NCI-H69 (cell line): Measurements from ENCODE around the gene PTPRM.

Experiments
- DNase-seq: peaks from one replicate; lab custom pipeline; 2025; lab: John Stamatoyannopoulos, UW

Gene PTPRM

GRCh38 chr18:7671105-7671504, 104.0 kb downstream of the PTPRM start:
- DNase-seq = no peak

GRCh38 chr18:7676253-7676873, 109.2 kb downstream of the PTPRM start:
- no peak for DNase-seq

- no peak for DNase-seq
Measured at GRCh38 chr18:7677001-7677400, 109.9 kb downstream of the PTPRM start.

GRCh38 chr18:7677424-7677823, 110.3 kb downstream of the PTPRM start:
- no peak for DNase-seq

- no peak for DNase-seq
Measured at GRCh38 chr18:7678389-7678788, 111.3 kb downstream of the PTPRM start.

- no peak for DNase-seq
Measured at GRCh38 chr18:7678801-7679200, 111.7 kb downstream of the PTPRM start.

GRCh38 chr18:7681298-7681697, 114.2 kb downstream of the PTPRM start:
- no peak for DNase-seq

- no peak for DNase-seq
Measured at GRCh38 chr18:7682321-7682720, 115.2 kb downstream of the PTPRM start.

- DNase-seq = no peak
Measured at GRCh38 chr18:7683753-7684152, 116.6 kb downstream of the PTPRM start.

- no peak for DNase-seq
Measured at GRCh38 chr18:7684357-7684756, 117.2 kb downstream of the PTPRM start.

GRCh38 chr18:7684966-7685365, 117.8 kb downstream of the PTPRM start:
- DNase-seq = no peak

- no peak for DNase-seq
Measured at GRCh38 chr18:7686278-7686677, 119.2 kb downstream of the PTPRM start.

GRCh38 chr18:7688580-7688979, 121.5 kb downstream of the PTPRM start:
- no peak for DNase-seq

GRCh38 chr18:7691206-7691605, 124.1 kb downstream of the PTPRM start:
- DNase-seq = no peak

- peak; percentile 65 for DNase-seq
Measured at GRCh38 chr18:7696780-7697179, 129.7 kb downstream of the PTPRM start.

GRCh38 chr18:7697306-7697705, 130.2 kb downstream of the PTPRM start:
- DNase-seq = no peak

- DNase-seq = no peak
Measured at GRCh38 chr18:7711495-7711894, 144.4 kb downstream of the PTPRM start.

GRCh38 chr18:7720395-7720794, 153.3 kb downstream of the PTPRM start:
- DNase-seq = no peak

- DNase-seq = no peak
Measured at GRCh38 chr18:7721532-7721931, 154.4 kb downstream of the PTPRM start.

GRCh38 chr18:7722955-7723354, 155.8 kb downstream of the PTPRM start:
- no peak for DNase-seq

- DNase-seq = no peak
Measured at GRCh38 chr18:7723558-7723957, 156.4 kb downstream of the PTPRM start.

- no peak for DNase-seq
Measured at GRCh38 chr18:7725473-7725872, 158.4 kb downstream of the PTPRM start.

GRCh38 chr18:7725897-7726296, 158.8 kb downstream of the PTPRM start:
- DNase-seq = no peak

GRCh38 chr18:7726522-7726921, 159.4 kb downstream of the PTPRM start:
- no peak for DNase-seq
